Left lobe of liver (tissue), 2 donors: Measurements from ENCODE around the gene GTSE1. TPM values are rescaled to one million over a fixed set of nuclear protein-coding genes. Genes with fewer than 3 reads are reported as not detected.

ENCODE experiments used
- ATAC-seq: fragments of 200-7000 bp; cut with Tn5 transposase; one replicate; pipeline ENCODE4 v1.9.1; 2020; ENCODE audit warnings: mild to moderate bottlenecking, moderate library complexity
- DNase-seq: peaks from one replicate; pipeline ENCODE4 v3.0.0-alpha.2; 2020; ENCODE audit warnings: low spot score
- total RNA-seq: library from RNA; stranded (reverse); gene quantifications from one replicate; pipeline ENCODE4 v1.2.1, GENCODE V29; 2021
- donor health status: DM: no; HTN: no; CAD: no; lungs with moderate emphysema.
- donor health status: DM: no; HTN: yes; CAD: no.

The GTSE1 gene
- total RNA-seq, 1 donor from 2014 or later, result 0.63 TPM

DNA sequence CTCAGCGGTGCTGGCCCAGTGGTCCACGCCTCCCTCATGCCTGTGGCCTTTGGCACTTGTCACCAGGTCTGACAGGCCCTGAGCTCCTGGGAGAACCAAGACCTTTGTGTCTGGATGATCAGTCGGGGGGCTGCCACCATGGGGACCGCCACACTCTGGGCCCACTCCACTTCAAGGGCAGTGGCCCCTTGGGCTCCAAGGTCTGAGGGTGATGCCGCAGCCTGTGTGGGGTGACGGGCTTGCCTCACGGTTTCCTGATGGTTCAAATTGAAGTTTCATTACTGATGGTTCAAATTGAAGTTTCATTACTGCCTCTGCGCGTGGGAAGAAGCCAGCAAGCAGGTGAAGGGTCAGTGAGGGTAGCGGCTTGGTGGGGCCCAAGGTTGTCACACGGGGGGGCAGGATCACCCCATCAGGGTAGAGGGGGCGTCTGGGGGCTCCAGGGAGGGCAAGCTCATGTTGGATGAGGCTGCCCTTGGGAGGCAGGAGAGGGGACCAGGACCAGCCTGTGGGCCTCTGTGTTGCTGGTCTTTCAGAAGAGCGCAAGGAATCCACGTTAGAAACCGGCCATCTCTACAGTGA is 66.4 kb downstream of the GTSE1 start:
- DNase-seq (no peak), ATAC-seq (no peak)

DNA sequence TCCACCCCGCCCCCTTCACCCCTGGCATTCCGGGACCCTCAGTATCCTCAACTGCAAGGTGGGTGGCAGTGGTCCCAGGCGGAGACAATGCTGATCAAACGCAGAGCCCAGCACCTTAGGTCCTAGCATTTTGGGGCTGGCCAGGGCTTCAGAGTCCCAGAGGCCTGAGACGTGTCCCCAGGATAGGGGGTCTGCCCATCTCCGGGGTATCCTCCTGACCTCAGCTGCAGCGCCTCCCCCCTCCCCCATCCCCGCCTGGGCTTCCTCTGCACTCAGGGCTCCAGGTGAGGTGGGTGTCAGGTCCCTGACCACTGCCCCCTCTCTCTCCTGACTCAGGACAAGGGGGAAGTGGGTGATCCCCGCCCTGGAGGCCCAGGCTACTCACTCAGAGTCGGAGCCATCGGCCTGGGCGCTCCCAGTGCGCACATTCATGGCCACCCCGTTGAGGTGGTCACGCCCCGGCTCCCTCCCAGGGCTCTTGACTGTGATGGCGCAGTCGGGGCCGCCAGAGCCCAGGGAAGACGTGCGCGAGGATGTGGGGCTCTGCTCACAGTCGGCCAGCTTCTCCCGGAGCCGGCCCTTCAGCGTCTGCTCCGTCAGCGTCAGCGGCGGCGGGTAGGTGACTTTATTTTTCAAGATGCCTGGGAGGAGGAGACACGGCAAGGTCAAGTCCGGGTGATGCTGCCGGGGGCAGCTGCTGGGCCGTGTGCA is 67.1 kb downstream of the GTSE1 start:
- peak; percentile 43 for DNase-seq
- no peak for ATAC-seq

DNA sequence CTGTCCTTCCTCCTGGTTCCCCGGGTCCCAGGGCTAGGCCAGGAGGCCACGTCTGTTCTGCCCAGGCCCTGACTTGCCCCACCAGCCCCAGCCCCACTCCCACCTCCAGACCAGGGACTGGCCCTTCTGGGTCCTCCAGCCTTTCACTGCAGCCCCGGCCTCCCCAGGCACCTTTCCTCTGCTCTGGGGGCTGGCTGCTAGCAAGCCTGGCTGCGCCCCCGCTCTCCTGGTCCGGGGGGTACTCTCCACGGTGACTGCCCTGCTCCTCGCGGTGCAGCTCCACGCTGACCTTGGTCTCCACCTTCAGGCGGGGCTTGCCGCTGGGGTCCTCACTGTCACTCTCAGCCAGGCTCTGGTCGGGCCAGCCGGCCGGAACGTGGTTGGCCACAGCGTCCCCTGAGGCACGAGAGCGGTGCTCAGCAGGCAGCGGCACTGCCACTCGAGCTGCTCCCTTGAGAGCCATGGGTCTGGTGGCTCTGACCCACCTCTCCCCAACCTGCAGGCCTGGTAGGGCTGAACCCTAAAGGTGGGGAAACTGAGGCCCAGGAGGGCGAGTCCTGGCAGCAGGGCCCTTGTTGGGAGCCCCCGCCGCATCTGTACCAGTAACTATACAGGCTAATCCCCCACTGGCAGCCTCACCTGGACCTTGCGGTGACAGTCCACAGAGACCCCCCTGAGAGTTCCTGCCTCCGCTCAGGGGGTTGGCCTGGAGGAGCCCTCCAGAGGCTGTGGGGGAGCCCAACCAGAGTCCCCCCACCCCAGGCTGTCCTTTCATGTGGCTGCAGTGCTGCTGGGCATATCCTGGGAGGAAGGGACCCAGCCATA is 67.9 kb downstream of the GTSE1 start:
- peak; percentile 44 for DNase-seq

GRCh38 chr22:46365166-46365624 is 68.5 kb downstream of the GTSE1 start:
- DNase-seq, result no peak
- ATAC-seq, result no peak

More for the DNA sequence above, 67.9 kb downstream of the GTSE1 start:
- no peak for ATAC-seq

DNA sequence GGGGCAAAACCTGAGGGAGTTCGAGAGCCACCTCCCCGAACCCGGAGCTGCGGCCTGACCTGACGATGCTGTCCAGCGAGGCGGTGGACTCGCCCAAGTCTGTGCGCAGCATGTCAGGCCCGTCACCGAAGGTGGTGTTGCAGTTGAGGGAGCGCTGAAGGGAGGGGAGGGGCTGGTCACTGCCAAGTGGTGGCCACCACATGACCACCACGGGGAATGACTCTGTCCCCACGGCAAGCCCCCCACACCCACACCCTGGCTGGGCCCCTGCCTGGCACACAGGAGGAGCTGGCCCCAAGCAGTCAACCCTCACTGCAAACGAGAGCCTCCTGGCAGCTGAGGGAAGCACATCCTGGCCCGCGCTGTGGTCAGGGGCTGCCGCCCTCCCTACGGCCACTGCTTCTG is 69.7 kb downstream of the GTSE1 start:
- ATAC-seq (no peak), DNase-seq (no peak)

DNA sequence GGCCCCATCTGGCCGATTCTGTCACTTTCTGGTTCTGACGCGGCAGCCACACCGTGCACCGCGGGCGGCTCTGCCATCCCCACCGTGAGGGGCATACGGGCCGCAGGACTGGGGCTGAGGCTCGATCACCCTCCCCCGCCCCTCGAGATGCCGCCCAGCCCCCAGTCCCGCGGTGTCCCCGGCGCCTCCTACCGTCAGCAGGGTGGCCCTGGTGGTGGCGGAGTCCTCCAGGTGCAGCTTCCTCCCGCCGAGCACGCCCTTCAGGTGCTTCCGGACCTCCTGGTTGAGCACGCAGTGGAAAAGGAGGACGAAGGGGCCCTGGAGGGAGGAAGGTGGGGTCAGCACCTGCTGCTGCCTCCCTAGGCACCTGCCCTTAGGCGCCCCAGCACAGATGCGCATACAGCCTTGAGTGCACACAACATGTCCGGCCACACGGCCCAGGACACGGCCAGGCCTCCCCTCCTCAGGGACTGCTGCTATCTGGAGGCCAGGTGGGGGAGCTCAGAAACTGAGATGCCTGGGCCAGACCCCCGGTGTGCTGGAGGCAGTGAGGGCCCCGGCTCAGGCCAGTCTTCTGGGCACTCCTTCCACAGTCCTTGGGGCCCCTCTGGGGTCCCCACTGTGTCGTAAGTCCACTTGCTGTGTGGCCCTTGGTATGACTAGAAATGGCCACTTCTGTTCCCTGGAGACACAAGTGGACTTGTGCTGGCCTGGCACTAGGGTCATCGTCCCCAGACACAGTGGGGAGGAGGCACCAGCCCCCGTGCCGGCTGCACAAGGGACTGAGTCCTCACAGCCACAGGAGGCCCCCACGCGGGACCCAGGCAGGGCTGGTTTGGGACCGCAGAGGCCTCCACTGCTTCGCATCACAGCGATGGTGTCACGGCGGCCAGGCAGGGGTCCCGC is 70.4 kb downstream of the GTSE1 start:
- no peak for ATAC-seq
- no peak for DNase-seq

DNA sequence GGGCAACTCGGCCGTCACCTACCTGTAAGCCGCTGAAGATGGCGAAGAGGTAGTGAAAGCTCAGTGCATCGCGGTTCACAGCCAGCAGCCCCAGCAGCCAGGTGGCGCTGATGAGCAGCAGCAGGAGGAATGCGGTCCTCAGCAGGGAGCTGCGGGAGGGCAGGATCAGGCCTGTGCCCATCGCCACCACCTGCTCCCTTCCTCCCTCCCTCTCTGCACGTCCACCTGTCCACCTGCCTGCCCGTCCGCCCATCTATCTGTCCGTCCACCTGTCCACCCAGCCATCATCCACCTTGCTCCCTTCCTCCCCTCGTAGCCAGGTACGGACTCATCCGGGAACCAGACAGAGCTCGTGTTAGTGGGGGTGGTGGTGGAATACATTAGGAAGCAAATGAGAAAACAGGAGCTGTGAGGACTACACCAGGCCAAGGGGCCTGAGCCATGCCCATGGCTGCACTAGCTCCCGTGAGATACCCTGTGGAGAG is 71.1 kb downstream of the GTSE1 start:
- DNase-seq, result peak; percentile 80
- ATAC-seq, result peak; percentile 77

DNA sequence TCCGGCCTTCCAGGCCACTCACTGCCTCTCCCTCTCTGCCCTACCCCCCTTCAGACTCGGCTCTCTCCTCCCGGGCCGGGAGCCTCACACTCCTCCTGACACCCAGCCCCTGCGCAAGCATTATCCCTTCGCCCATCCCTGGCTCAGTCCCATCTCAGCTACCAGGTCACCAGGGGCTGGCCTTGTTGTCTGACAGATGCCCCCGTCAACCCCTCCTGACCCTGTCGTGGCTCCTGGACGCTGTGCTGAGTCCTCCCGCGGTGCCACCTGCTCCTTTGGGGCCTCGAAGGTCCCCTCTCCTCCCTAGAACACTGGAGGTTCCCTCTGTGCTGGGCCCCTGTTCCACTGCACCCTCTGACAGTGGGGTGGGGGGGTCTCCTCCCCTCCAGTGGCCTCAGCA is 71.8 kb downstream of the GTSE1 start:
- DNase-seq (peak; percentile 44), ATAC-seq (no peak)

- ATAC-seq, result peak; percentile 47
- DNase-seq, result no peak
Measured at GRCh38 chr22:46368871-46369715, 72.4 kb downstream of the GTSE1 start.

- ATAC-seq (no peak), DNase-seq (no peak)
Measured at GRCh38 chr22:46369716-46370583, 73.3 kb downstream of the GTSE1 start.

- DNase-seq, result no peak
- ATAC-seq, result peak; percentile 44
Measured at GRCh38 chr22:46370584-46371291, 74.1 kb downstream of the GTSE1 start.

DNA sequence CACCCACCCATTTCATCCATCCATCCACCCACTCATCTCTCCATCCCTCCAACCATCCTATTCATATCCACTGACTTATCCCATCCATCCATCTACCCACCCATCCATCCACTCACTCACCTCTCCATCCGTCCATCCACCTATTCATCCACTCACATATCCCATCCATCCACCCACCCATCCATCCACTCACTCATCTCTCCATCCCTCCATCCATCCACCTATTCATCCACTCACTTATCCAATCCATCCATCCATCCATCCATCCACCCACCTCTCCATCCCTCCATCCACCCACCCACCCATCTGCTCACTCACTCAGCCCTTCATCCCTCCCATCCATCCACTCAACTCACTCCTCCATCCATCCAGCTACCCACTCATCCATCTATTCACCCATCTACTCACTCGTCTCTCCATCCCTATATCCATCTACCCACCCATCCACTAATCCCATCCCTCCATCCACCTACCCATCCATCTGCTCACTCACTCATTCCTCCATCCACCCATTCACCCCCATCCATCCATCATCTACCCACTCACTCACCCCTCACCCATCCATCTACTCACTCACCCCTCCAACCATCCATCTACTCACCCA is 75.1 kb downstream of the GTSE1 start:
- no peak for ATAC-seq

DNA sequence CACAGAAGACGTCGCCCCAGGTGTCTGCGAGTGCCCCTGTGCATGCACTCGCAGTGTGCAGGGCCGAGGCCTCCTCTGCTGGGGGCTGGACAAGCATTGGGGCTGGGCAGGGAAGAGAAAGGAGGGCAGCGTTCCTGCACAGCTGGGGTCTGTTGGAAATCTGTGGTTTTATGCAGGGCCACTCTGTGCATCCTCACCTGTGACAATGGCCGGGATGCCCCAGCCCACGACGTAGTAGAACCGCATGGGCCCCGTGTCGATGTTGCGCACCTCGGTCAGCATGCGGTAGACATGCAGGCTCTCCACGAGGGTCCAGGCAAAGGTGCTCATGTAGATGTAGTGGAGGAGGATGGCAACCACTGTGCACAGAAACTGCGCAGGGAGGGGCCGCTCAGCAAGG is 76.0 kb downstream of the GTSE1 start:
- ATAC-seq (no peak), DNase-seq (no peak)

More for the DNA sequence above, 75.1 kb downstream of the GTSE1 start:
- no peak for DNase-seq

GRCh38 chr22:46373159-46373558 is 76.5 kb downstream of the GTSE1 start:
- peak; percentile 74 for DNase-seq

DNA sequence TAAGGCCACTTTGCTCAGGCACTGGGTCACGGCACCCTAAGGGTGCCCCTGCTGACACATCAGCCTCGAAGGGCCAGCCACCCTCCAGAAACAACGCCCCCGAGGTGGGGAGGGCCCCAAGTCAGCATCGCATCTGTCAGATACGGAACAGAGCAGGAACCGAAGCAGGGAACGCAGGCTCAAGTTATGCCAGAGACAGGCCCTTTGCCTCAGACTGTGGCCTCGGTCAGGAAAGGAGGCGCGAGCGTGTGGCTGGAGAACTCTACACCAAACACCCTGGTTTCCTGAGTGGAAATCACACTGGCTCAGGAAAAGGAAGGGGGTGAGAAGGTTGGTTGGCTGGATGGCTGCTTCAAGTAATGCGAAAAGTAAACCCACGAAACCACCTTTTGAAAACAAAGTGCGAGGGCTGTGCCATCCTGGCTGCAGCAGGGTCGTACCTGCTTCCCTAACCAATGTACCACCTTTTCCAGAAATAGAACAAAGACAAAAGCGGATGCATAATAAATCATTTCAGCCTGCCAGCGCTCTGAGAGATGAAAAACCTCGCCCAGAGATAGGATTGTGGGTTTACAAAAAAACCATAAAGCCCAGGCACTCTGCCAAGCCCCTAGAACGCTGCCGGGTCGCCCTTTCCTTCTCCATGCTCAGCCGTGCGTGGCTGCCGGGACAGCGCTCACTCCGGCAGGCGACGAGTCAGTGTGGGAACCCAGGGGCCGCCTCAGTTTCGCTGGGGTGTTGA is 77.4 kb downstream of the GTSE1 start:
- DNase-seq (no peak), ATAC-seq (no peak)

More at GRCh38 chr22:46373159-46373558, 76.5 kb downstream of the GTSE1 start:
- peak; percentile 25 for ATAC-seq

DNA sequence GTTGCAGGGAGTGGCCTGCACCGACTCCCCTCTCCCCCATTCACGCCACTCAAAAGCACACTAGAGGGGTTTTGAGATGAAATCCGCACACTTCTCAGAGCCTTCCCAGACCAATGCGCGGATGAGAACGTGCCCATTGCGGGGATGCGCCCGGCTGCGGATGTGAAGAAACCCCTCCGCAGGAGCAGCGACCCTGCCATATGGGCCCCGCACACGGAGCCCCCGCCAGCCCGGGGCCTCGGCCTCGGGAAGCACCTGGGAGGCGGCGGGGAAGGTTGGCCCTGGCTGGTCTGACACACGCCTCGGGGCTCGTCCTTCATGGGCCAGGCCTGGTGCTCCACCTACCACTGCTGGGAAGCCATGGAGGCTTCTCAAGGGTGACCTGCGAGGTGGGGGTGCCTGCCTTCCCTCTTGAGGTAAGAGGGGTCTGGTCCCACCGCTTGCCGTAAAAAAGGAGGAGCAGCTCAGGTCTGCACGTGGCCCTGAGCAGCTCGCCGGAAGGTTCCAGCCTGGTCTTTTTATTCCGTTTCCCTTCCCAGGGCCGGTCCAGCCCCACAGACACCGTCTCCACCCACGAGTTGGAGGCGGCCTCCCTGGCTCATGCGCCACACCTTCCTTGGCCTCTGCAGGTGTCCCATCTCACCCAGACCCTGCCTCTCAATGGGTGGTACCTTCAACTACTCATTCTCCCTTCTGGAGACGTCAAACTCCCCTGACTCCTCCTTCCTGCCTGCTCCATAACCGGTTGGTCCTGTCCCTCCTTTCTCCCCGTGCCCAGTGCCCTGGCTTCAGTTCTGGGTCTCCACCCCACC is 78.2 kb downstream of the GTSE1 start:
- ATAC-seq, result no peak
- DNase-seq, result no peak
